Hematopoietic multipotent progenitor cell (in vitro differentiated cells): ENCODE measurements around the gene OSBPL7. TPM values are rescaled to one million over a fixed set of nuclear protein-coding genes. Genes with fewer than 3 reads are reported as not detected.

ENCODE experiments used
- DNase-seq, 3 donors: peaks; one replicate each; pipeline ENCODE4 v3.0.0-alpha.2; 2011 to 2015; ENCODE audit warnings: low read depth in 2 of 3, low spot score in 2 of 3
- total RNA-seq: library from RNA; depleted of rRNA; stranded (reverse); fragments of >200 nt; gene quantifications from one replicate; pipeline ENCODE4 v1.2.3, GENCODE V29; 2012

OSBPL7 gene
- total RNA-seq, 1 donor: 29.6 TPM

- no peak for DNase-seq
Measured at GRCh38 chr17:47830396-47831002, 8.9 kb upstream of the OSBPL7 start.

- DNase-seq: no peak
Measured at GRCh38 chr17:47829870-47830269, 8.3 kb upstream of the OSBPL7 start.

GRCh38 chr17:47823519-47823918, 1.9 kb upstream of the OSBPL7 start:
- no peak for DNase-seq

- DNase-seq: no peak
Measured at GRCh38 chr17:47822785-47823184, 1.2 kb upstream of the OSBPL7 start.

GRCh38 chr17:47821031-47821423, 567 bp downstream of the OSBPL7 start:
- no peak for DNase-seq

- no peak for DNase-seq
Measured at GRCh38 chr17:47820033-47820789, 1.4 kb downstream of the OSBPL7 start.

GRCh38 chr17:47819475-47819874, 2.1 kb downstream of the OSBPL7 start:
- no peak for DNase-seq

- no peak for DNase-seq
Measured at GRCh38 chr17:47818002-47818695, 3.4 kb downstream of the OSBPL7 start.

- DNase-seq: no peak
Measured at GRCh38 chr17:47816947-47817346, 4.6 kb downstream of the OSBPL7 start.

GRCh38 chr17:47816111-47816735, 5.4 kb downstream of the OSBPL7 start:
- no peak for DNase-seq

GRCh38 chr17:47815106-47815918, 6.3 kb downstream of the OSBPL7 start:
- DNase-seq: no peak

GRCh38 chr17:47813512-47814031, 8.0 kb downstream of the OSBPL7 start:
- DNase-seq: no peak

GRCh38 chr17:47813077-47813476, 8.5 kb downstream of the OSBPL7 start:
- DNase-seq: no peak

GRCh38 chr17:47812146-47812920, 9.3 kb downstream of the OSBPL7 start:
- DNase-seq: no peak

GRCh38 chr17:47811709-47812108, 9.9 kb downstream of the OSBPL7 start:
- no peak for DNase-seq

- DNase-seq: no peak
Measured at GRCh38 chr17:47810901-47811635, 10.5 kb downstream of the OSBPL7 start.

GRCh38 chr17:47810200-47810821, 11.3 kb downstream of the OSBPL7 start:
- DNase-seq: no peak

- DNase-seq: no peak
Measured at GRCh38 chr17:47808830-47809480, 12.6 kb downstream of the OSBPL7 start.
